ENCODE data around the gene CHERP. TPM values are rescaled to one million over a fixed set of nuclear protein-coding genes. Genes with fewer than 3 reads are reported as not detected.
"Not testable (repeated sequence)": the region's sequence is repeated elsewhere in the genome, so short reads cannot be mapped to it uniquely, and the experiment has no call there.

The CHERP gene
- total RNA-seq, 1 donor from 2014 or later = 19.8 TPM

GRCh38 chr19:16520074-16520973 is 21.9 kb downstream of the CHERP start:
- no peak for DNase-seq

GRCh38 chr19:16519230-16519687 is 23.0 kb downstream of the CHERP start:
- no peak for DNase-seq

- no peak for DNase-seq
These were observed 23.6 kb downstream of the CHERP start for GRCh38 chr19:16518483-16519229.

- no peak for DNase-seq
These were observed 24.2 kb downstream of the CHERP start for GRCh38 chr19:16518061-16518460.

GRCh38 chr19:16516923-16517610 is 25.2 kb downstream of the CHERP start:
- no peak for DNase-seq

- DNase-seq = no peak
These were observed 25.9 kb downstream of the CHERP start for GRCh38 chr19:16516381-16516780.

- DNase-seq = no peak
These were observed 27.7 kb downstream of the CHERP start for GRCh38 chr19:16514383-16515019.

- DNase-seq = not testable (repeated sequence)
These were observed 29.6 kb downstream of the CHERP start for GRCh38 chr19:16512611-16513010.

GRCh38 chr19:16509141-16510061 is 32.8 kb downstream of the CHERP start:
- DNase-seq = peak; percentile 43

- DNase-seq = no peak
These were observed 33.7 kb downstream of the CHERP start for GRCh38 chr19:16508546-16508945.

GRCh38 chr19:16506961-16507360 is 35.3 kb downstream of the CHERP start:
- DNase-seq = no peak

GRCh38 chr19:16506161-16506560 is 36.1 kb downstream of the CHERP start:
- DNase-seq = not testable (repeated sequence)

- no peak for DNase-seq
These were observed 38.0 kb downstream of the CHERP start for GRCh38 chr19:16504271-16504670.

GRCh38 chr19:16497837-16498236 is 44.4 kb downstream of the CHERP start:
- DNase-seq = no peak

GRCh38 chr19:16497042-16497441 is 45.2 kb downstream of the CHERP start:
- no peak for DNase-seq

- DNase-seq = no peak
These were observed 45.6 kb downstream of the CHERP start for GRCh38 chr19:16496613-16496983.

- DNase-seq = peak; percentile 98
These were observed 46.1 kb downstream of the CHERP start, which contains the start of the genes C19orf44 and CALR3 for GRCh38 chr19:16495982-16496612. C19orf44 (plus strand) TSS chr19:16496394; CDS start chr19:16500793, 4,399 bp downstream. CALR3 (minus strand) TSS chr19:16496167; CDS start chr19:16496129, 38 bp downstream.

GRCh38 chr19:16486476-16486875 is 55.8 kb downstream of the CHERP start:
- not testable (repeated sequence) for DNase-seq

- no peak for DNase-seq
These were observed 59.5 kb downstream of the CHERP start for GRCh38 chr19:16482745-16483144.

- no peak for DNase-seq
These were observed 64.9 kb downstream of the CHERP start for GRCh38 chr19:16477311-16477710.

Measured in skin of body (tissue), 2 donors.